Lung (tissue), 12 donors: Measurements from ENCODE around the gene CCDC3. TPM values are rescaled to one million over a fixed set of nuclear protein-coding genes. Genes with fewer than 3 reads are reported as not detected.

Experiments
- ATAC-seq: fragments of 200-7000 bp; cut with Tn5 transposase; one replicate; pipeline ENCODE4 v1.9.1; 2020; ENCODE audit warnings: moderate number of reproducible peaks; ENCODE audit not compliant: insufficient read depth, low FRiP score
- DNase-seq, 3 donors: peaks; one replicate each; pipeline ENCODE4 v3.0.0-alpha.2; 2013 to 2017
- H3K27ac ChIP-seq, 2 donors: one replicate each; pipeline ENCODE4 v1.5.1; 2013; ENCODE audit warnings: mild to moderate bottlenecking in 2 of 2, moderate library complexity in 2 of 2, control low read depth in 1 of 2, inconsistent platforms in 1 of 2, low read depth in 1 of 2, low read length in 1 of 2
- H3K27me3 ChIP-seq, 3 donors: one replicate each; pipeline ENCODE4 v1.5.1; 2013; ENCODE audit warnings: low read length in 2 of 3; ENCODE audit not compliant: control insufficient read depth in 3 of 3, insufficient read depth in 3 of 3
- H3K36me3 ChIP-seq, 4 donors: one replicate each; pipeline ENCODE4 v1.5.1; 2013; ENCODE audit warnings: low read length in 4 of 4, mild to moderate bottlenecking in 1 of 4, moderate library complexity in 1 of 4; ENCODE audit not compliant: control insufficient read depth in 4 of 4, insufficient read depth in 4 of 4
- H3K4me1 ChIP-seq, 5 donors: one replicate each; pipeline ENCODE4 v1.5.1; 2013; ENCODE audit warnings: low read length in 5 of 5, mild to moderate bottlenecking in 2 of 5, moderate library complexity in 1 of 5; ENCODE audit not compliant: control insufficient read depth in 5 of 5, insufficient read depth in 5 of 5
- H3K4me3 ChIP-seq: one replicate; pipeline ENCODE4 v1.5.1; 2013; ENCODE audit warnings: mild to moderate bottlenecking, control low read depth, moderate library complexity
- H3K9ac ChIP-seq, 2 donors: one replicate each; pipeline ENCODE4 v1.5.1; 2013; ENCODE audit warnings: low read length in 2 of 2, control low read depth in 1 of 2; ENCODE audit not compliant: insufficient read depth in 1 of 2
- H3K9me3 ChIP-seq, 4 donors: one replicate each; pipeline ENCODE4 v1.5.1; 2013; ENCODE audit warnings: low read length in 3 of 4, mild to moderate bottlenecking in 1 of 4, moderate library complexity in 1 of 4; ENCODE audit not compliant: control insufficient read depth in 4 of 4, insufficient read depth in 3 of 4
- CTCF ChIP-seq: IDR thresholded peaks from 2 replicates; pipeline ENCODE4 v1.5.1; 2012; ENCODE audit warnings: mild to moderate bottlenecking; ENCODE audit errors: control extremely low read depth, extremely low read depth
- WGBS, 2 donors: extraction: QIAGEN DNeasy Blood & Tissue Kit; methylation state at CpG; one replicate each; pipeline ENCODE4 v1.1.7; 2013; 5-methylcytosine and 5-hydroxymethylcytosine counted together
- polyA plus RNA-seq, 2 donors: library from polyadenylated mRNA; stranded (reverse); fragments of 200-250 nt; gene quantifications; one replicate each; pipeline ENCODE4 v1.2.1, GENCODE V29; 2013
- total RNA-seq, 2 donors: library from RNA; depleted of rRNA in 1 of 2; stranded (reverse); fragments of >200 nt in 1 of 2; gene quantifications; one replicate each; pipeline ENCODE4 v1.2.1, GENCODE V29; 2014 to 2021
- donor health status: control.
- donor health status: control.
- donor health status: Bipolar disorder and iron deficiency.
- donor health status: healthy.
- donor health status: DM: yes; HTN: yes; CAD: no.

CCDC3 gene
- total and polyA plus RNA-seq, 4 donors = 4.1 to 21.5 (median 11.0) TPM

- Histone ChIP-seq H3K27me3 (peaks cover 0 to 4% (median 0%) of the 10 kb centered on the region in 3 donors), H3K9ac (no peak overlapping the region), H3K36me3 (no peaks in the 10 kb centered on the region), H3K4me1 (peaks cover 0 to 15% (median 5%) of the 10 kb centered on the region in 5 donors), H3K4me3 (no peak overlapping the region), H3K27ac (no peak overlapping the region), H3K9me3 (peaks cover 0 to 5% (median 2%) of the 10 kb centered on the region in 4 donors)
- DNase-seq = peak in 1 of 3 donors; percentile 29
- ATAC-seq = no peak
- no peak for TF ChIP-seq CTCF
- 76 to 79% methylated on average over 13 of the region's 13 CpGs for WGBS, 2 donors
These were observed 79.2 kb downstream of the CCDC3 start for GRCh38 chr10:12922117-12922900.

GRCh38 chr10:12921163-12921562 is 80.3 kb downstream of the CCDC3 start:
- Histone ChIP-seq H3K9ac (no peak overlapping the region), H3K4me3 (no peak overlapping the region), H3K36me3 (no peaks in the 10 kb centered on the region), H3K27ac (no peak overlapping the region), H3K9me3 (peaks cover 0 to 4% (median 0%) of the 10 kb centered on the region in 4 donors), H3K27me3 (peaks cover 0 to 4% (median 0%) of the 10 kb centered on the region in 3 donors), H3K4me1 (peaks cover 0 to 15% (median 5%) of the 10 kb centered on the region in 5 donors)
- DNase-seq (peak in 2 of 3 donors; percentile 21 to 26), ATAC-seq (no peak)
- WGBS, 2 donors = 56 to 77% methylated on average over 6 of the region's 6 CpGs
- no peak for TF ChIP-seq CTCF

GRCh38 chr10:12919574-12919973 is 81.9 kb downstream of the CCDC3 start:
- 81 to 91% methylated on average over 6 of the region's 6 CpGs for WGBS, 2 donors

More at GRCh38 chr10:12919574-12919973, 81.9 kb downstream of the CCDC3 start:
- no peak overlapping the region for H3K27ac ChIP-seq
- no peak overlapping the region for H3K4me3 ChIP-seq
- TF ChIP-seq CTCF = no peak
- H3K27me3 ChIP-seq = peaks cover 0 to 4% (median 0%) of the 10 kb centered on the region in 3 donors
- H3K9ac ChIP-seq = no peak overlapping the region
- no peaks in the 10 kb centered on the region for H3K36me3 ChIP-seq
- no peak for DNase-seq
- peaks cover 0 to 15% (median 5%) of the 10 kb centered on the region in 5 donors for H3K4me1 ChIP-seq
- H3K9me3 ChIP-seq = no peaks in the 10 kb centered on the region
- no peak for ATAC-seq
